GM12878 (cell line): ENCODE measurements around the gene RANBP1. TPM values are rescaled to one million over a fixed set of nuclear protein-coding genes. Genes with fewer than 3 reads are reported as not detected.

Experiments
- ATAC-seq: fragments of 200-7000 bp; cut with Tn5 transposase; 3 replicates; pipeline ENCODE4 v1.9.1; 2020; ENCODE audit warnings: mild to moderate bottlenecking, moderate library complexity
- BruUV-seq: library from RNA; stranded (reverse); fragments of 400-500 nt; replicated peaks from 2 replicates; lab custom pipeline; 2021; lab: Mats Ljungman, UMichigan
- CTCF ChIA-PET: fragments of 300-600 bp; sonication (Branson Sonifier 250); formaldehyde crosslinking; extraction: SDS; loops from one replicate; lab custom pipeline; 2021; ENCODE audit warnings: inconsistent platforms; lab: Yijun Ruan, JAX
- POLR2A ChIA-PET: fragments of 350-600 bp; formaldehyde crosslinking; extraction: SDS; loops from one replicate; lab custom pipeline; 2021; ENCODE audit warnings: inconsistent platforms; lab: Charles Lee
- RAD21 ChIA-PET: fragments of 300-600 bp; sonication (Branson Sonifier 250); formaldehyde crosslinking; loops from one replicate; lab custom pipeline; 2023; ENCODE audit warnings: antibody characterized with exemption; ENCODE audit not compliant: unreplicated experiment; lab: Charles Lee
- SMC1A ChIA-PET: fragments of 300-600 bp; sonication (Branson Sonifier 250); formaldehyde crosslinking; loops from one replicate; lab custom pipeline; 2023; ENCODE audit not compliant: unreplicated experiment, uncharacterized antibody; lab: Charles Lee
- DNase-seq: peaks from one replicate; pipeline ENCODE4 v3.0.0-alpha.2; 2011; ENCODE audit warnings: low read depth, low spot score
- FAIRE-seq: peaks from 3 replicates; lab custom pipeline; 2011; peaks lifted over from hg19 to GRCh38; lab: Jason Lieb, UNC
- H2AFZ ChIP-seq: 2 replicates; pipeline ENCODE4 v1.6.0; 2011; ENCODE audit warnings: low read depth, low read length, control low read depth; ENCODE audit not compliant: control insufficient read depth
- H3K27ac ChIP-seq: 2 replicates; pipeline ENCODE4 v1.5.1; 2011; ENCODE audit warnings: control low read depth; ENCODE audit not compliant: control insufficient read depth, insufficient read depth
- H3K27me3 ChIP-seq, 2 experiments: replicated peaks in 1 of 2; 2 replicates each; pipeline versions ENCODE4 v1.6.0 to v1.6.1; 2011; ENCODE audit warnings: low read length in 1 of 2; ENCODE audit not compliant: control insufficient read depth in 2 of 2, insufficient read depth in 2 of 2
- H3K36me3 ChIP-seq, 2 experiments: 2 replicates each; pipeline ENCODE4 v1.5.1; 2011; ENCODE audit warnings: low read length in 1 of 2; ENCODE audit not compliant: control insufficient read depth in 2 of 2, insufficient read depth in 2 of 2
- H3K4me1 ChIP-seq: 2 replicates; pipeline ENCODE4 v1.6.1; 2011; ENCODE audit warnings: mild to moderate bottlenecking, low read length, moderate library complexity, mixed read lengths; ENCODE audit not compliant: control insufficient read depth, insufficient read depth
- H3K4me2 ChIP-seq: 2 replicates; pipeline ENCODE4 v1.6.0; 2011; ENCODE audit warnings: control low read depth; ENCODE audit not compliant: control insufficient read depth, insufficient read depth
- H3K4me3 ChIP-seq: fragments of 200-600 bp; sonication (generic); 2 replicates; pipeline ENCODE4 v1.5.1; 2016
- H3K79me2 ChIP-seq: 2 replicates; pipeline ENCODE4 v1.6.0; 2011; ENCODE audit warnings: low read length; ENCODE audit not compliant: control insufficient read depth, insufficient read depth
- H3K9ac ChIP-seq: 2 replicates; pipeline ENCODE4 v1.8.0; 2011; ENCODE audit warnings: low read length, control low read depth, mixed read lengths; ENCODE audit not compliant: control insufficient read depth, insufficient read depth
- H3K9me3 ChIP-seq: replicated peaks from 3 replicates; pipeline ENCODE4 v1.5.1; 2011; ENCODE audit warnings: mild to moderate bottlenecking, low read length; ENCODE audit not compliant: control insufficient read depth, insufficient read depth
- H4K20me1 ChIP-seq: 2 replicates; pipeline ENCODE4 v1.6.0; 2011; ENCODE audit not compliant: control insufficient read depth, insufficient read depth
- BCL11A ChIP-seq: IDR thresholded peaks from 2 replicates; pipeline ENCODE4 v1.6.1; 2011; ENCODE audit warnings: low read depth, low read length
- CEBPB ChIP-seq, 2 experiments: fragments of 150-350 bp in 1 of 2; IDR thresholded peaks; 2 replicates each; pipeline ENCODE4 v1.6.1; 2012 to 2014; ENCODE audit warnings: low read depth in 2 of 2, low read length in 2 of 2, borderline replicate concordance in 1 of 2, inconsistent platforms in 1 of 2
- FOXK2 ChIP-seq: fragments of 450-650 bp; IDR thresholded peaks from 2 replicates; pipeline ENCODE4 v1.6.1; 2017; ENCODE audit warnings: mild to moderate bottlenecking, moderate library complexity
- GABPA ChIP-seq: IDR thresholded peaks from 2 replicates; pipeline ENCODE4 v1.6.1; 2014; ENCODE audit warnings: antibody characterized with exemption, low read depth, mild to moderate bottlenecking, inconsistent platforms
- HCFC1 ChIP-seq: fragments of 150-350 bp; IDR thresholded peaks from 2 replicates; pipeline ENCODE4 v1.6.1; 2014; ENCODE audit warnings: low read length
- HDAC2 ChIP-seq: fragments of 200-600 bp; sonication (generic); IDR thresholded peaks from 2 replicates; pipeline ENCODE4 v1.6.1; 2017
- IKZF2 ChIP-seq, 2 experiments: fragments of 450-650 bp; IDR thresholded peaks; 2 replicates each; pipeline ENCODE4 v1.6.1; 2017; ENCODE audit warnings: mild to moderate bottlenecking in 2 of 2, moderate library complexity in 2 of 2
- KDM1A ChIP-seq: fragments of 200-600 bp; sonication (generic); IDR thresholded peaks from 2 replicates; pipeline ENCODE4 v1.6.1; 2016; ENCODE audit warnings: borderline replicate concordance
- LARP7 ChIP-seq: fragments of 450-650 bp; IDR thresholded peaks from 2 replicates; pipeline ENCODE4 v1.6.1; 2017; ENCODE audit warnings: mild to moderate bottlenecking
- MEF2A ChIP-seq: IDR thresholded peaks from 2 replicates; pipeline ENCODE4 v1.6.1; 2011; ENCODE audit warnings: low read depth, mild to moderate bottlenecking, low read length, moderate library complexity; ENCODE audit not compliant: insufficient read depth
- MEF2B ChIP-seq: fragments of 450-650 bp; IDR thresholded peaks from 2 replicates; pipeline ENCODE4 v1.6.1; 2018; ENCODE audit warnings: mild to moderate bottlenecking, moderate library complexity; ENCODE audit not compliant: partially characterized antibody, poor library complexity, severe bottlenecking
- MXI1 ChIP-seq: fragments of 150-350 bp; IDR thresholded peaks from 2 replicates; pipeline ENCODE4 v1.6.1; 2011; ENCODE audit warnings: low read depth, mild to moderate bottlenecking, inconsistent platforms, low read length, improper control_type of control experiment
- MYC ChIP-seq: IDR thresholded peaks from 2 replicates; pipeline ENCODE4 v1.6.1; 2011; ENCODE audit warnings: mild to moderate bottlenecking, low read length, moderate library complexity, inconsistent platforms; ENCODE audit not compliant: insufficient read depth, insufficient replicate concordance, insufficient read length, severe bottlenecking
- NKRF ChIP-seq: fragments of 450-650 bp; conservative IDR thresholded peaks from 2 replicates; pipeline ENCODE4 v1.6.1; 2017; ENCODE audit warnings: mild to moderate bottlenecking, moderate library complexity
- NR2C2 ChIP-seq: IDR thresholded peaks from 2 replicates; pipeline ENCODE4 v1.6.1; 2011; ENCODE audit warnings: borderline replicate concordance, low read depth; ENCODE audit not compliant: control insufficient read depth, insufficient read length
- NR2F1 ChIP-seq: fragments of 450-650 bp; conservative IDR thresholded peaks from 2 replicates; pipeline ENCODE4 v1.6.1; 2017; ENCODE audit warnings: mild to moderate bottlenecking
- PML ChIP-seq: IDR thresholded peaks from 2 replicates; pipeline ENCODE4 v1.6.1; 2012; ENCODE audit warnings: low read length, inconsistent platforms
- RUNX3 ChIP-seq: IDR thresholded peaks from 2 replicates; pipeline ENCODE4 v1.6.1; 2012; ENCODE audit warnings: low read length, inconsistent platforms
- SPI1 ChIP-seq: IDR thresholded peaks from 2 replicates; pipeline ENCODE4 v1.6.1; 2011; ENCODE audit warnings: low read depth, mild to moderate bottlenecking, low read length, moderate library complexity, borderline replicate concordance; ENCODE audit not compliant: insufficient read depth
- SREBF1 ChIP-seq: IDR thresholded peaks from 2 replicates; pipeline ENCODE4 v1.6.1; 2012; ENCODE audit warnings: mild to moderate bottlenecking, low read length
- STAT1 ChIP-seq: fragments of 450-650 bp; conservative IDR thresholded peaks from 2 replicates; pipeline ENCODE4 v1.6.1; 2014; ENCODE audit warnings: antibody characterized with exemption, mild to moderate bottlenecking
- TARDBP ChIP-seq: IDR thresholded peaks from 2 replicates; pipeline ENCODE4 v1.6.1; 2016; ENCODE audit warnings: borderline replicate concordance
- YY1 ChIP-seq: IDR thresholded peaks from 2 replicates; pipeline ENCODE4 v1.6.1; 2011; ENCODE audit warnings: low read depth, mild to moderate bottlenecking, low read length
- ZNF217 ChIP-seq: fragments of 450-650 bp; IDR thresholded peaks from 2 replicates; pipeline ENCODE4 v1.6.1; 2017; ENCODE audit warnings: antibody characterized with exemption, mild to moderate bottlenecking
- ZNF24 ChIP-seq: fragments of 450-650 bp; IDR thresholded peaks from 2 replicates; pipeline ENCODE4 v1.6.1; 2017; ENCODE audit warnings: antibody characterized with exemption, mild to moderate bottlenecking
- ZNF384 ChIP-seq: IDR thresholded peaks from 2 replicates; pipeline ENCODE4 v1.6.1; 2012; ENCODE audit warnings: low read depth, mild to moderate bottlenecking, low read length, improper control_type of control experiment, borderline replicate concordance
- WGBS: methylation state at CpG from one replicate; pipeline ENCODE4 v1.1.6; 2016; ENCODE audit warnings: low lambda C conversion rate; ENCODE audit not compliant: insufficient replicate concordance, insufficient coverage; ENCODE audit errors: missing lambda C conversion rate; 5-methylcytosine and 5-hydroxymethylcytosine counted together
- in situ Hi-C: fragments of 300-500 bp; cut with MboI; formaldehyde crosslinking; loops from 9 replicates; pipeline ENCODE4 v1.14.3; 2018; ENCODE audit warnings: mixed read lengths
- intact Hi-C: fragments of 100-400 bp; cut with micrococcal nuclease; formaldehyde crosslinking; loops from one replicate; pipeline ENCODE4 v1.14.2; 2022; ENCODE audit not compliant: unreplicated experiment
- polyA plus RNA-seq, 11 experiments: library from polyadenylated mRNA; depleted of rRNA in 4 of 11; unstranded in 6 of 11; stranded (reverse) in 5 of 11; fragments of >200 nt; fragmentation: Nextera tagmentation in 4 of 11; fragmentation: Illumina TruSeq in 1 of 11; extraction: Ambion mirVana in 4 of 11; extraction: Trizol in 1 of 11; gene quantifications; 1 replicate in 1 of 11; 2 replicates in 10 of 11; pipeline versions ENCODE4 v1.2.1 to v1.2.3, GENCODE V29; 2011 to 2016; ENCODE audit warnings: inconsistent platforms in 2 of 11, missing spikeins in 2 of 11, low read depth in 1 of 11
- total RNA-seq, 4 experiments: library from RNA; depleted of rRNA in 3 of 4; stranded (reverse); fragments of >200 nt in 3 of 4; fragmentation: Illumina TruSeq in 1 of 4; extraction: Trizol in 1 of 4; gene quantifications; 2 replicates each; pipeline versions ENCODE4 v1.2.1 to v1.2.3, GENCODE V29; 2013 to 2021

The RANBP1 gene
- total and polyA plus RNA-seq, 10 of the 15 experiments (the other 5 are each of a cell fraction or from before 2014, with no cell fraction given) = 55.3 to 808 (median 394) TPM

- Histone ChIP-seq H3K4me2 (peak overlapping the region; percentile 74), H3K27ac (peak overlapping the region; percentile 52), H3K27me3 (no peaks in the 10 kb centered on the region), H3K4me3 (peak overlapping the region; percentile 67; the same call in 1 of the 2 replicates), H2AFZ (peak overlapping the region; percentile 80), H3K79me2 (peaks cover 7% of the 10 kb centered on the region), H3K9me3 (no peaks in the 10 kb centered on the region), H4K20me1 (no peaks in the 10 kb centered on the region), H3K4me1 (peaks cover 12% of the 10 kb centered on the region), H3K9ac (peak overlapping the region; percentile 73), H3K36me3 (peaks cover 11 to 14% of the 10 kb centered on the region in 2 experiments; a peak in 3 of 4 replicates)
- ATAC-seq (peak; percentile 85), DNase-seq (no peak), FAIRE-seq (no peak)
- CTCF ChIA-PET = interaction anchor here (1.0 to 2.1 kb wide), 2 partner anchors 10 to 162 kb away, joined by 4 to 7 read pairs; no protein-coding TSS in a partner anchor
- intact Hi-C loops (no loop called here), in situ Hi-C loops (no loop called here)
- POLR2A ChIA-PET = no interaction called here
- BruUV-seq = no TSS peak
- RAD21 ChIA-PET = interaction anchor here (0.6 kb wide), 1 partner anchor 168 kb away, joined by 3 read pairs; no protein-coding TSS in a partner anchor
- SMC1A ChIA-PET = interaction anchor here (1.5 kb wide), 1 partner anchor 13 kb away, joined by 5 read pairs; no protein-coding TSS in a partner anchor
- WGBS = 4% methylated on average over 46 of the region's 70 CpGs
- no peak for TF ChIP-seq STAT1
- no peak for TF ChIP-seq RUNX3
- no peak for TF ChIP-seq FOXK2
- TF ChIP-seq NR2C2 = no peak
- no peak for TF ChIP-seq BCL11A
- 0 out of 2 replicates have a peak, but pooled peaks have one; percentile 27 for TF ChIP-seq NR2F1
- TF ChIP-seq MEF2A = no peak
- no peak for TF ChIP-seq MYC
- TF ChIP-seq MEF2B = no peak
- no peak for TF ChIP-seq HCFC1
- TF ChIP-seq ZNF384 = no peak
- no peak for TF ChIP-seq MXI1
- TF ChIP-seq PML = no peak
- no peak for TF ChIP-seq ZNF217
- TF ChIP-seq SPI1 = no peak
- TF ChIP-seq SREBF1 = no peak
- TF ChIP-seq LARP7 = peak; percentile 55
- TF ChIP-seq ZNF24 = no peak
- no peak for TF ChIP-seq YY1
- TF ChIP-seq CEBPB (IDR thresholded peaks at IDR 0.05; ENCODE audit: borderline replicate concordance in 1 of 2, low read depth in 2 of 2, low read length in 2 of 2) = no peak
- TF ChIP-seq KDM1A = no peak
- no peak for TF ChIP-seq TARDBP
- TF ChIP-seq NKRF = peak; percentile 66
- no peak for TF ChIP-seq HDAC2
- TF ChIP-seq IKZF2 (IDR thresholded peaks at IDR 0.05) = no peak
- no peak for TF ChIP-seq GABPA
These were observed 15.1 kb downstream of the RANBP1 start for GRCh38 chr22:20130731-20131596.
